Activated CD4-positive, CD25-positive, alpha-beta regulatory T cell (primary cell): ENCODE measurements around the gene UNC13A.
"Not testable (repeated sequence)": the region's sequence is repeated elsewhere in the genome, so short reads cannot be mapped to it uniquely, and the experiment has no call there.

Experiments
- DNase-seq, 4 experiments: peaks; one replicate each; lab custom pipeline; 2025; lab: John Stamatoyannopoulos, UW

UNC13A gene

DNA sequence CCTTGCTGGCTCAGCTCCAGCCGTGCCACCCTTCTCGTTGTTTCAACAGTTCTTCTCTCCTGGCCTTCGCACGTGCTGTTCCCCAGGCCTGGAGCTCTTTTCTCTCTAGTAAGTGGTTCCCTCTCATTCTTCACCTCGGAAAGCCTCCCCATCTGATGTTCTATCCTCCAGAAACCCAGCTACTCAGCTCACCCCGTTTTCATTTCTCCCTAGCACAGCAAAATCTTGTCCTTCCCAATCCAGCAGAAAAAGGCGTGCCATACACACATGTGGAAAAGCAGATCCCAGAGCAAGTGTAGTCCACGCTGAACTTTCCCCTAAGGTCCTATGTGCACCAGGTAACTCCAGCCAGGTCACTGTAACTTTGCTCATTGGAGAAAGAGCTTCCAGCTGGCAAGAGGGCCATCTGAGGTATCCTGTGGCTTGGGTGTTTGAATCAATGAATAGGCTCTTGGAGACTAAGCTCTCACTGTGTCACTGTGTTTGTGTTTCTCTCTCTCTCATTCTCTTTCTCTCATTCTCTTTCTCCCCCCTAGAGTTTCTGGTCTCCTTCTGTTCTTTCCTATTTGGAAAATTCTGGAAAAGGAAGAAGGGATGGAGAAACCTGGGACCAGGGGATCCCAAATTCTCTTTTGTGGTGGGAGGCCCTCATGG lies 83.7 kb downstream of the UNC13A start:
- no peak for DNase-seq

DNA sequence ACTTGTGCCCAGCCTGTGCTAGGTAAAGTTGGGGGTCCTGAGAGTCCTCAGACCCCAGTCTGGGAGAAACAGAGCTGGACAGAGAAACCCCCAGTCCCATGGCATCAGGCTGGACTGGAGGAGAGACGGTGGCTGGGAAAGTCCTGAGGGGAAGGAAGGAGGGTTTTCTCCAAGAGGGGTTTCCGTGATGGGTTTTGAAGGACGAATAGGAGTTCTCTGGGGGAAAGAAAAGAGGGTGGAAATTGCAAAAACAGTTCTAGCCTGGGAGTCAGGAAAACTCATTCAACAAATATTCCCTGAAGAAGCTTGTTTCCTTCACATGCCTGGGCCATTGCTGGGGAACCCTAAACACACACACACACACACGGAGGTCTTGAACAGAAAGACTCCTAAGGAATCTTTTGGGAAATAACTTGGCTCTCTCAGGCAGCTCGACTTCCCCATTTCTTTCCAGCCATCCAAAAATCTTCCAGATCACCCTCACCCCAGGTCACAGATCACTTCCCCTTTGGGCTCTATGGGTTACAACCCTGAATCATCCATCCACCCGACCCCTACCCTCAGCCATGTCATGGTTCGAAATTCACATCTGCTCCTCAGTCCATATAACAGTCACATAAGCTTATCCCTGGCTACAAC lies 85.2 kb downstream of the UNC13A start:
- no peak for DNase-seq

GRCh38 chr19:17602217-17602616 lies 85.9 kb downstream of the UNC13A start:
- DNase-seq = no peak

DNA sequence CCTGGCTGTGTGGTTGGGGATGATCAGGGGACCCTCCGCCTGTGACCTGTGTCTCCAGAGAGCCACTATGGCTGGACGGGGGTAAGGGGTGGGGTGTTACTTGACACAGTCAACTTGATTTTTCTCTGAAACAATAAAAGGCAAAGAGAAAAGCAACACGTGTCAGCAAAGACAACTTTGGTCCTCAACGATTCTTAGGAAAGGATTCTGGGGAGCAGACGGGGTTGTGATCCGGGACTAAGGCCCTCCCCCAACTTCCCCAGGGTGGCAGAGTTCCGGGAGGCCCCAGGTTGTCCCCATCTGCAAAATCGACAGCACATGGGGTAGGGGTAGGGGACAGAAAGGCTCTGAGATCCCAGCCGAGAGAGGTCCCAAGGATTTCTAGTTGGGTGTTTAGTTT lies 86.5 kb downstream of the UNC13A start:
- no peak for DNase-seq

- DNase-seq = no peak
These were observed 88.4 kb downstream of the UNC13A start for GRCh38 chr19:17599780-17600179.

DNA sequence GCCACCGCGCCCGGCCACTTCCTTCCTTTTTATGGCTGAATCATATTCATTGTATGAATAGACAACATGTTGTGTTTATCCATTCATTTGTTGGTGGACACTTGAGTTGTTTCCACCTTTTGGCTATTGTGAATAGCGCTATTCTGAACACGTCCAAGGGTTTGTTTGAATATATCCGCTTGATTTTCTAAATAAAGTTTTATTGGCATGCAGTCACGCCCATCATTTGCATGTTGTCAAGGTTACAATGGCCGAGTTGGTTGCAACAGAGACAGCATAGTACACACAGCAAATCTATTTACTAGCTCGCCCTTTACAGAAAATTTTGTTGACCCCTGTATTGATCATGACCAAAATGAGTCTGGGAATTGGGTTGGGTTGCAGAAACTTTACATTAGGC lies 89.2 kb downstream of the UNC13A start:
- DNase-seq = no peak

- DNase-seq = not testable (repeated sequence)
These were observed 90.1 kb downstream of the UNC13A start for GRCh38 chr19:17598063-17598462.

- DNase-seq = not testable (repeated sequence)
These were observed 93.9 kb downstream of the UNC13A start for GRCh38 chr19:17594296-17594695.

- DNase-seq = no peak
These were observed 97.3 kb downstream of the UNC13A start for GRCh38 chr19:17590866-17591265.

DNA sequence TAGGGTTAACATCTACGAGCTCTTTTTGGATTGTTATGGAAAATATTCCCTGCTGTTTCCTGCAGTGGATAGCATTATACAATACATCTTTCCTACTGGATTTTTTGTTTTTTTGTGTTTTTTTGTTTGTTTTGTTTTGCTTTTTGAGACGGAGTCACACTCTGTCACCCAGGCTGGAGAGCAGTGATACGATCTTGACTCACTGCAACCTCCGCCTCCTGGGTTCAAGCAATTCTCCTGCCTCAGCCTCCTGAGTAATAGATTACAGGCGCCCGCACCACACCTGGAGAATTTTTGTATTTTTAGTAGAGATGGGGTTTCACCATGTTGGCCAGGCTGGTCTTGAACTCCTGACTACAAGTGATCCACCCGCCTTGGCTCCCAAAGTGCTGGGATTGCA lies 102.8 kb downstream of the UNC13A start:
- not testable (repeated sequence) for DNase-seq

DNA sequence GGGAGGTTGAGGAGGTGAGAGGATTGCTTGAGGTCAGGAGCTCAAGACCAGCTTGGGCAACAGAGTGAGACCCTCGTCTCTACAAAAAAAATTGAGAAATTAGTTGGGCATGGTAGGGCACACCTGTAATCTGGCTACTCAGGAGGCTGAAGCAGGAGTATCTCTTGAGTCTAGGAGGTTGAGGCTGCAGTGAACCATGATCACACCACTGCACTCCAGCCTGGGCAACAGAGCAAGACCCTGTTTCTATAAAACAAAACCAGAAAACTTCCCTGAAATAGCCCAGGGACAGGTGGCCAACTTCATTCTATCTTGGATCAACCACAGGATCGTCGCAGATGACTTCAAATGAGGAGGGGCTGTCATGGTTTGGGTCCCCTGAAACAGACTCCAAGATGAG lies 104.0 kb downstream of the UNC13A start:
- DNase-seq = no peak

DNA sequence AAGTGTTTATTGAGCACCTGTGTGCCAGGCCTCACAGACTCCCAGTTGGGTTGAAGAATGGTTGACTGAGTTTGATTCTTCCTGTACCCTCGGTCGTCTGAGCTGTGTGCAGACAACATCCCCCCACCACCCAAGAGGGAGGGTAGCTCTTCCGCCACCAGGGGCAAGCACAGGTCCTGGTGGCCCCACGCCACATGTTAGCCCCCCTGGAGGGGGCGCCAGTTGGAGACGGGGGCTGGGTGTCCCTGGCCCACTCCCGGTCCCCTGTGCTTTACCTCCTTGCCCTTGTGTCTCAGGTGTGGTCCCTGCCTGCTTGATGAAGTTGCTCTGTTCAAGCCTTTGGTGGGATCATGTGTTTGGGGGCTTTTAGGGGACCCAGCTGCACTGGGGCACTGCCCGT lies 105.5 kb downstream of the UNC13A start:
- DNase-seq = no peak

DNA sequence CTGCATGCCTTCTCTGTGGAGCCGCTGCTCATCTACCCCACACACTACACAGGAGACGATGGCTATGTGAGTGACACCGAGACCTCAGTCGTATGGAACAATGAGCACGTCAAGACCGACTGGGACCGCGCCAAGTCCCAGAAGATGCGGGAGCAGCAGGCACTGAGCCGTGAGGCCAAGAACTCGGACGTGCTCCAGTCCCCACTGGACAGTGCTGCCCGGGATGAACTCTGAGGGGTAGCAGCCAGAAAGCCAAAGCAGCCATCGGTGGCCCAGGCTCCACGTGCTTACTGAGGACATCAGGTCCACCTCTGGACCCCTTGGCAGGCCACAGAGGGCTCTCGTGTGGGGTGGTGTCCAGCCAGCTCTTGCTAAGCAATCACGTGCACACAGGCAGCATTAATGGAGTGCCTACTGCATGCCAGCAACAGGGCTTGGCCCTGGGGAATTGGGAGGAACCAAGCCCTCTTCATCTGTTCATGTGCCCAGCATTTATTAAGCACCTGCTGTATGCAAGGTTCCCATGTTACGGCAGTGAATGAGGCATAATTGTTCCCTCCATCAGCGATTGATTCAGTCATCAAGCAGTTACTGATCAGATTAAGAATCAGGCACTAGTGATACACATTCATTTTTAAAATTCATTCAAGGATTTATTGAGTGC lies 106.8 kb downstream of the UNC13A start:
- no peak for DNase-seq

- DNase-seq = no peak
These were observed 107.5 kb downstream of the UNC13A start for GRCh38 chr19:17580470-17581144.

GRCh38 chr19:17579661-17580244 lies 108.4 kb downstream of the UNC13A start:
- DNase-seq = no peak

DNA sequence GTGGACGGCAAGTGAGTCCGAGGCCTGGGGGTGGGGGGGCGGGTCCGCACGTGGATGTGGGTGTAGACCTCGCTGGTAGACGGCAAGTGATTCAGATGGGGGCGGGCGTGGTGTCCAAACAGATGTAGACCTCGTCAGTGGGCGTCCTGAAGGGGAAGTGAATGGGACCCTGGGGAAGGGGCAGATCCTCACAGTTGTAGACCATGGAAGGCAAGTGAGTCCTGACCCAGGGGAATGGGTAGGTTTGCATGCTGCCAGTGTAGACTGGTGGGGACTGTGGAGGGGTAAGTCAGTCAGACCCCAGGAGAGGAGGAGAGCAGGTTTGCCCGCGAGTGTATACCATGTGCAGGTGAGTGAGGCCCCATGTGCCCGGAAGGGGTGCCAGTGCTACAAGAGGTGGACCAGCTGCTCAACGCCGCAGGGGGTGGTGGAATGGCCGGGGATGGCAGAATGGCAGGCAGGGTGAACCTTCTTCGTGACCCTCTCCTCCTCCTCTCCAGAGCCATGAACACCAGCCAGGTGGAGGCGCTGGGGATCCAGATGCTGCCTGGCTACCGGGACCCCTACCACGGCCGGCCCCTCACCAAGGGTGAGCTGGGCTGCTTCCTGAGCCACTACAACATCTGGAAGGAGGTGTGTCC lies 110.6 kb downstream of the UNC13A start:
- no peak for DNase-seq

DNA sequence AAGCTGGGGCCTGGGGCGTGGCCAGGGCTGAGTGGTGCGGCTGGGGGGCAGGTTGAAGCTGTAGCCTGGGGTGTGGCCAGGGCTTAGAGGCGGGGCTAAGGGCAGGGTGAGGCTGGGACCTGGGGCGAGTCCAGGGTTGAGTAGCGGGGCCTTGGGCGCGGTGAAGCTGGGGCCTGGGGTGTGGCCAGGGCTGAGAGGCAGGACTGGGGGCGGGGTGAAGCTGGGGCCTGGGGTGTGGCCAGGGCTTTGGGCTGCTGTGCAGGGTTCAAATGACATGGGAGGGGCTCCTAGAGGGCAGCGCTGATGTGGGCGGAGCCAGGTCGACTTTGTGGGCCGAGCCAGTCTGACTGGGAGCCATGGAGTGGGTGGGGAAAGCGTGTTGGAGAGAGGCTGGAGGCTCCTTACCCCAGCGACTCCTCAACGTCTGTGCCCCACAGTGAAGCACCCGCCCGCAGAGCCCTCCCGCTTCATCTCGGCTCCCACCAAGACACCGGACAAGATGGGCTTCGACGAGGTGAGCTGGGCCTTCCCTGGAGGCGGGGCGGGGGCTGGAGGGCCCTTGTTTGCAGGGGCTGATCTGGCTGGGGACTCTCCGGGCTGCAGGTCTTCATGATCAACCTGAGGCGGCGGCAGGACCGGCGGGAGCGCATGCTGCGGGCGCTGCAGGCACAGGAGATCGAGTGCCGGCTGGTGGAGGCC lies 111.2 kb downstream of the UNC13A start:
- DNase-seq = no peak

GRCh38 chr19:17575871-17576757 lies 112.0 kb downstream of the UNC13A start:
- DNase-seq = no peak

- no peak for DNase-seq
These were observed 115.5 kb downstream of the UNC13A start for GRCh38 chr19:17572638-17573037.

- DNase-seq = no peak
These were observed 117.4 kb downstream of the UNC13A start for GRCh38 chr19:17570791-17571190.
